Progenitor cell of endocrine pancreas (in vitro differentiated cells): ENCODE measurements around the gene TLR8. TPM values are rescaled to one million over a fixed set of nuclear protein-coding genes. Genes with fewer than 3 reads are reported as not detected.

Source experiments
- DNase-seq: peaks from one replicate; pipeline ENCODE4 v3.0.0; 2021; ENCODE audit warnings: low spot score; ENCODE audit not compliant: unreplicated experiment
- H3K27ac Mint-ChIP-seq: 2 replicates; pipeline ENCODE4 v1.8.0; 2021; ENCODE audit warnings: mild to moderate bottlenecking, moderate library complexity, mixed read lengths
- H3K27me3 Mint-ChIP-seq: 2 replicates; pipeline ENCODE4 v1.8.0; 2021; ENCODE audit warnings: mixed read lengths
- H3K36me3 Mint-ChIP-seq: 2 replicates; pipeline ENCODE4 v1.8.0; 2022; ENCODE audit warnings: mixed read lengths; ENCODE audit not compliant: insufficient read depth
- H3K4me1 Mint-ChIP-seq: 2 replicates; pipeline ENCODE4 v1.8.0; 2021; ENCODE audit warnings: low read depth, mixed read lengths
- H3K4me3 Mint-ChIP-seq: 2 replicates; pipeline ENCODE4 v1.8.0; 2021; ENCODE audit warnings: low read depth, mild to moderate bottlenecking, moderate library complexity, mixed read lengths
- H3K9me3 Mint-ChIP-seq: 2 replicates; pipeline ENCODE4 v1.8.0; 2021; ENCODE audit warnings: low read depth, mixed read lengths
- total RNA-seq: library from RNA; stranded (reverse); gene quantifications from 2 replicates; pipeline ENCODE4 v1.2.1, GENCODE V29; 2021
- TF ChIP-seq, protein P1 (sequence below): fragments of 200-600 bp; sonication (generic); IDR thresholded peaks from one replicate; pipeline ENCODE4 v1.5.0; 2021; ENCODE audit warnings: antibody characterized with exemption, mild to moderate bottlenecking; ENCODE audit not compliant: unreplicated experiment

The TLR8 gene
- total RNA-seq, 1 donor from 2014 or later, result not detected

DNA sequence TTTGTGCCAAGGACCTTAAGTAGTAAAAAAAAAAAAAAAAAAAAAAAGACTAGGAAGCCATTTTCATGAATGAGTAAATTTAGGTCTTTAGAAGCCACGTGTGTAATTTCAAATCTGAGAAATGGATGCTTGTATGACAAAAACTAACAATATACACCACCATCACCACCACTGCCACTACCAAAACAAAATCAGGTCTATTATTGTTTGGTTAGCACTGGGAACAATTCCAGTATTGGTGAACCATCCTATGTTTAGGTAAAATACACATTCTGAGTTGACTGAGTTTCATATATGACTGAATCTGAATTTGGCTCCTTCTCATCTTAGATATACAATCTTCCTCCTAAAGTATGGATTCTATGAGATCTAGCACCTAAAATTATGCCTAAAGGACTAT, 59.7 kb downstream of the TLR8 start:
- H3K27me3 Mint-ChIP-seq, result no peaks in the 10 kb centered on the region
- no peak overlapping the region for H3K4me3 Mint-ChIP-seq
- peaks cover 1% of the 10 kb centered on the region for H3K36me3 Mint-ChIP-seq
- TF ChIP-seq, protein P1, sequence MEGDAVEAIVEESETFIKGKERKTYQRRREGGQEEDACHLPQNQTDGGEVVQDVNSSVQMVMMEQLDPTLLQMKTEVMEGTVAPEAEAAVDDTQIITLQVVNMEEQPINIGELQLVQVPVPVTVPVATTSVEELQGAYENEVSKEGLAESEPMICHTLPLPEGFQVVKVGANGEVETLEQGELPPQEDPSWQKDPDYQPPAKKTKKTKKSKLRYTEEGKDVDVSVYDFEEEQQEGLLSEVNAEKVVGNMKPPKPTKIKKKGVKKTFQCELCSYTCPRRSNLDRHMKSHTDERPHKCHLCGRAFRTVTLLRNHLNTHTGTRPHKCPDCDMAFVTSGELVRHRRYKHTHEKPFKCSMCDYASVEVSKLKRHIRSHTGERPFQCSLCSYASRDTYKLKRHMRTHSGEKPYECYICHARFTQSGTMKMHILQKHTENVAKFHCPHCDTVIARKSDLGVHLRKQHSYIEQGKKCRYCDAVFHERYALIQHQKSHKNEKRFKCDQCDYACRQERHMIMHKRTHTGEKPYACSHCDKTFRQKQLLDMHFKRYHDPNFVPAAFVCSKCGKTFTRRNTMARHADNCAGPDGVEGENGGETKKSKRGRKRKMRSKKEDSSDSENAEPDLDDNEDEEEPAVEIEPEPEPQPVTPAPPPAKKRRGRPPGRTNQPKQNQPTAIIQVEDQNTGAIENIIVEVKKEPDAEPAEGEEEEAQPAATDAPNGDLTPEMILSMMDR, result no peak
- H3K27ac Mint-ChIP-seq, result no peak overlapping the region
- H3K4me1 Mint-ChIP-seq, result peaks cover 5% of the 10 kb centered on the region
- no peak for DNase-seq
- H3K9me3 Mint-ChIP-seq, result peaks cover 23% of the 10 kb centered on the region

DNA sequence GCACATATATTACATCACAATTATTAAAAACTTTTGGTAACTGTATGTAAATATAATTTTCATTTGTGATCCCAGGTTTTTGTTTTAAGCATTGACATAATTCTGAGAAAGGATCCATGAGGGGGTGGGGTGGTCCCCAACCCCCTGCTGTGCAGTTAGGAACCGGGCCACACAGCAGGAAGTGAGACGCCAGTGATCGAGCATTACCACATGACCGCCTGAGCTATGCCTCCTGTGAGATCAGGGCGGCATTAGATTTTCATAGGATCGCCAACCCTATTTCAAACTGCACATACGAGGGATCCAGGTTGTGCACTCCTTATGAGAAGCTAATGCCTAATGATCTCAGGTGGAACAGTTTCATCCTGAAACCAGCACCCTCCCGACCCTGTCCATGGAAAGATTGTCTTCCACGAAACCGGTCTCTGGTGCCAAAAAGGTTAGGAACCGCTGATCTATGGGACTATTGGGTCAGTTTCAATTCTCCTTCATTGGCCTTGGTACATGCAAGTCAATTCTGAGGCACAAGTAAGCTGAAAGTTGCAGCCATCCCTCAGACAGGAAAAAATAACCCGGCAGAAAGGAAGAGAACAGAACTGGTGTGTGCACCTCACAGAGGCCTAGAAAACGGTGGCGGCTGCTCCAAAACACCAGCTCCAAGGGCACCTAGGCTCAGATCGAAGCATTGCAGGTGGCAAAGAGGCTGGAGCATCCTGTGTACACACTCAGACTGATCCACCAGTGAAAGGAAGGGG, 61.5 kb downstream of the TLR8 start:
- Mint-ChIP-seq H3K36me3 (peaks cover 1% of the 10 kb centered on the region), H3K4me3 (no peak overlapping the region), H3K27ac (no peak overlapping the region), H3K9me3 (peaks cover 20% of the 10 kb centered on the region), H3K27me3 (no peaks in the 10 kb centered on the region), H3K4me1 (peaks cover 16% of the 10 kb centered on the region)
- DNase-seq, result no peak
- TF ChIP-seq, protein P1, result no peak

GRCh38 chrX:12970691-12971202, 64.3 kb downstream of the TLR8 start:
- no peak for DNase-seq
- Mint-ChIP-seq H3K36me3 (peaks cover 5% of the 10 kb centered on the region), H3K9me3 (peaks cover 19% of the 10 kb centered on the region), H3K4me1 (peaks cover 20% of the 10 kb centered on the region), H3K27me3 (no peaks in the 10 kb centered on the region), H3K4me3 (peak overlapping the region; percentile 24), H3K27ac (peak overlapping the region; percentile 90)
- TF ChIP-seq, protein P1, result peak; percentile 50

DNA sequence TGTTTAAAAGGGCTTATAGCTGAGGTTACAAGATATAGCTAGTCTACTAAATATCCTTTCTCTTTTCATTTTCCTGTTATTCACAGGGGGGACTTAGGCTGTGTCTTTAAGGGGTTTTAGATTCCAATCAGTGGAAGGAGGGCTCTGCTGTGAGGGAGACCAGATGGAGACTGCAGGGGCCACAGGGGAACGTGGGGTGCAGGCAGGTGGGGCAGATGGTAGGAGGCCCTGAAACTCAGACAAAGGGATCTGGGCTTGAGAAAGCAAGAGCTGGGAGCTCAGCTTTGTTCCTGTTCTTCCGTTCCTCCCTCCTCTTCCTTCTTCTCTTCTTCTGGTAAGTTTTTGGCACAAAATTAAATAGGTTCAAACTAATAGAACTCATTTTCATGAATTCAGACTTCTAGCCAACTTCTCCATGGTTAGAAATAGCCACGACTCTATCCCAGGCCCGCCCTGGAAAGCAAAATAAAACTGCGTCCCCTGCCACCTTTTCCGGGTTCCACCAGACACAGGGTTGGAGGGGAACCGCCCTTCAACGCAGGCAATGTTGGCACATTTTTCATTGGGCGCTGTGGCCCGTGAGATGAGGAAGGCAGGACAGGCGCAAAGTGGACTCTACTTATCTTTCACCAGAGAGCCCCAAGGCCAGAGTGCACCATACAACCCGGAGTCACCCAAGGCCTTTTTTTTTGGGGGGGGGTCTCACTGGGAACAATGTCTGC, 65.0 kb downstream of the TLR8 start:
- TF ChIP-seq, protein P1, result no peak
- Mint-ChIP-seq H3K9me3 (peaks cover 17% of the 10 kb centered on the region), H3K4me3 (peak overlapping the region; percentile 20), H3K27ac (peak overlapping the region; percentile 90), H3K27me3 (no peaks in the 10 kb centered on the region), H3K4me1 (peaks cover 20% of the 10 kb centered on the region), H3K36me3 (peaks cover 9% of the 10 kb centered on the region)
- no peak for DNase-seq

DNA sequence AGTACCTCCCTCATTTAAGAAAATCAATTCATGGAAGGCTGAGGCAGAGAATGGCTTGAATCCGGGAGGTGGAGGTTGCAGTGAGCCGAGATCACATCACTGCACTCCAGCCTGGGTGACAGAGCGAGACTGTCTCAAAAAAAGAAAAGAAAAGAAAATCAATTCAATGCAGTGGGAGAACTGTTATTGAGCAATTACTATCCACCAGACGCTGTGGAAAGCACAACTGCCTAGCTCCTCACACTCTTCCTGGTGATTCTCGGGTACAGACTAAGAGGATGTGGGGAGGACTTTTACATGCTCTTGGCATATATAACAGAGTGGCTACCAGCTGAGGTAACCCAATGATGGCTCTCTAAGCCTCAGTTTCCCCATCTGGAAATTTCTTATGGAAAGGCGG, 65.8 kb downstream of the TLR8 start:
- Mint-ChIP-seq H3K4me3 (no peak overlapping the region), H3K9me3 (peaks cover 14% of the 10 kb centered on the region), H3K27ac (peak overlapping the region; percentile 78), H3K4me1 (peaks cover 21% of the 10 kb centered on the region), H3K27me3 (no peaks in the 10 kb centered on the region), H3K36me3 (peaks cover 16% of the 10 kb centered on the region)
- TF ChIP-seq, protein P1, result no peak
- no peak for DNase-seq
